HepG2 (cell line): ENCODE results near the gene SESN1. TPM values are rescaled to one million over a fixed set of nuclear protein-coding genes. Genes with fewer than 3 reads are reported as not detected.

Experiments
- ATAC-seq: fragments of 200-7000 bp; cut with Tn5 transposase; 3 replicates; pipeline ENCODE4 v1.9.1; 2020; ENCODE audit warnings: mild to moderate bottlenecking, moderate library complexity
- BruUV-seq: library from RNA; stranded (reverse); fragments of 400-500 nt; replicated peaks from 2 replicates; lab custom pipeline; 2021; lab: Mats Ljungman, UMichigan
- CTCF ChIA-PET: fragments of 300-600 bp; formaldehyde crosslinking; extraction: SDS; loops from one replicate; lab custom pipeline; 2021; ENCODE audit warnings: low total read pairs, inconsistent platforms, low intra/inter-chr PET ratio; lab: Yijun Ruan, JAX
- POLR2A ChIA-PET: fragments of 350-600 bp; sonication (Branson Sonifier 250); formaldehyde crosslinking; loops from one replicate; lab custom pipeline; 2020; ENCODE audit warnings: antibody characterized with exemption, inconsistent platforms; lab: Yijun Ruan, JAX
- DNase-seq: peaks from one replicate; pipeline ENCODE4 v3.0.0-alpha.2; 2015; ENCODE audit warnings: low spot score
- FAIRE-seq: peaks from 3 replicates; lab custom pipeline; 2011; peaks lifted over from hg19 to GRCh38; lab: Jason Lieb, UNC
- H2AFZ ChIP-seq: one replicate; pipeline ENCODE4 v1.6.1; 2011; ENCODE audit warnings: low read length, inconsistent platforms
- H3K27ac ChIP-seq: fragments of 300-600 bp; 3 replicates; pipeline ENCODE4 v1.8.0; 2011; ENCODE audit warnings: mixed run types, mild to moderate bottlenecking, mixed read lengths, low read length, inconsistent platforms; ENCODE audit not compliant: insufficient read depth; ENCODE audit errors: extremely low read length
- H3K27me3 ChIP-seq, 2 experiments: fragments of 200-600 bp in 1 of 2; 2 replicates in 1 of 2; 3 replicates in 1 of 2; pipeline versions ENCODE4 v1.6.0 to v1.8.0; 2011; ENCODE audit warnings: low read length in 2 of 2, mild to moderate bottlenecking in 2 of 2, moderate library complexity in 2 of 2, inconsistent platforms in 1 of 2; ENCODE audit not compliant: insufficient read depth in 2 of 2, control insufficient read depth in 1 of 2
- H3K36me3 ChIP-seq, 2 experiments: fragments of 200-600 bp in 1 of 2; replicated peaks in 1 of 2; 2 replicates in 1 of 2; 3 replicates in 1 of 2; pipeline versions ENCODE4 v1.5.1 to v1.8.0; 2011; ENCODE audit warnings: low read length in 2 of 2, inconsistent platforms in 1 of 2; ENCODE audit not compliant: insufficient read depth in 2 of 2, control insufficient read depth in 1 of 2
- H3K4me1 ChIP-seq: 2 replicates; pipeline ENCODE4 v1.5.1; 2012; ENCODE audit warnings: low read length, inconsistent platforms; ENCODE audit not compliant: insufficient read depth
- H3K4me2 ChIP-seq: 2 replicates; pipeline ENCODE4 v1.6.0; 2011; ENCODE audit warnings: low read depth, low read length, inconsistent platforms
- H3K4me3 ChIP-seq, 3 experiments: fragments of 200-600 bp in 1 of 3; sonication (generic), shearing (Covaris generic) in 1 of 3; replicated peaks in 1 of 3; 2 replicates each; pipeline ENCODE4 v1.5.1; 2011 to 2016; ENCODE audit warnings: low read length in 3 of 3, inconsistent platforms in 2 of 3, low read depth in 2 of 3, mild to moderate bottlenecking in 2 of 3, control low read depth in 1 of 3, mixed read lengths in 1 of 3; ENCODE audit not compliant: insufficient read depth in 1 of 3
- H3K79me2 ChIP-seq: one replicate; pipeline ENCODE4 v1.6.1; 2011; ENCODE audit warnings: low read length, inconsistent platforms; ENCODE audit not compliant: insufficient read depth
- H3K9ac ChIP-seq: 2 replicates; pipeline ENCODE4 v1.6.0; 2011; ENCODE audit warnings: mild to moderate bottlenecking, low read depth, low read length, inconsistent platforms; ENCODE audit not compliant: insufficient read depth
- H3K9me3 ChIP-seq: 2 replicates; pipeline ENCODE4 v1.5.1; 2012; ENCODE audit warnings: mild to moderate bottlenecking, low read length
- H4K20me1 ChIP-seq: 2 replicates; pipeline ENCODE4 v1.6.0; 2011; ENCODE audit warnings: inconsistent platforms, mild to moderate bottlenecking, low read length, moderate library complexity; ENCODE audit not compliant: insufficient read depth
- AGO2 ChIP-seq: fragments of 200-400 bp; formaldehyde crosslinking; optimal IDR thresholded peaks from 2 replicates; pipeline ENCODE3; 2017; ENCODE audit warnings: mild to moderate bottlenecking, low read depth, low read length, moderate library complexity
- ARNT2 ChIP-seq: sonication (generic); formaldehyde crosslinking; IDR thresholded peaks from 2 replicates; pipeline ENCODE4 v1.8.0; 2022; ENCODE audit warnings: mild to moderate bottlenecking, low read depth, missing genetic modification reagents, moderate library complexity
- ARNTL ChIP-seq: sonication (generic); formaldehyde crosslinking; IDR thresholded peaks from 2 replicates; pipeline ENCODE4 v1.4.0; 2020; ENCODE audit warnings: mild to moderate bottlenecking, missing genetic modification reagents
- ATF7 ChIP-seq, 2 experiments: fragments of 450-650 bp in 1 of 2; sonication (generic) in 1 of 2; formaldehyde crosslinking in 1 of 2; IDR thresholded peaks; 2 replicates each; pipeline versions ENCODE4 v1.4.0 to v1.6.1; 2016 to 2020; ENCODE audit warnings: antibody characterized with exemption in 1 of 2, mild to moderate bottlenecking in 1 of 2, missing genetic modification reagents in 1 of 2
- FOXO1 ChIP-seq: sonication (generic); formaldehyde crosslinking; IDR thresholded peaks from 2 replicates; pipeline ENCODE4 v1.4.0; 2020; ENCODE audit warnings: missing genetic modification reagents
- ISX ChIP-seq: sonication (generic); formaldehyde crosslinking; conservative IDR thresholded peaks from 2 replicates; pipeline ENCODE4 v1.5.0; 2020; ENCODE audit warnings: missing genetic modification reagents
- MAFF ChIP-seq: IDR thresholded peaks from 2 replicates; pipeline ENCODE4 v1.6.1; 2011; ENCODE audit warnings: low read depth, low read length, improper control_type of control experiment
- NCOA2 ChIP-seq: sonication (generic); formaldehyde crosslinking; IDR thresholded peaks from 2 replicates; pipeline ENCODE4 v1.8.0; 2022; ENCODE audit warnings: inconsistent platforms
- PHF21A ChIP-seq: sonication (generic); formaldehyde crosslinking; IDR thresholded peaks from 2 replicates; pipeline ENCODE4 v1.5.0; 2020; ENCODE audit warnings: mild to moderate bottlenecking, missing genetic modification reagents
- POLR2AphosphoS5 ChIP-seq: IDR thresholded peaks from 2 replicates; pipeline ENCODE4 v1.6.1; 2012; ENCODE audit warnings: low read depth, low read length
- RBFOX2 ChIP-seq: fragments of 200-400 bp; formaldehyde crosslinking; IDR thresholded peaks from 2 replicates; pipeline ENCODE4 v1.6.1; 2017; ENCODE audit warnings: low read depth, mild to moderate bottlenecking, low read length
- SOX6 ChIP-seq, 2 experiments: fragments of 450-650 bp in 1 of 2; sonication (generic) in 1 of 2; formaldehyde crosslinking in 1 of 2; IDR thresholded peaks; 2 replicates each; pipeline versions ENCODE4 v1.4.0 to v1.6.1; 2017 to 2020; ENCODE audit warnings: antibody characterized with exemption in 1 of 2, mild to moderate bottlenecking in 1 of 2, missing genetic modification reagents in 1 of 2
- TCF12 ChIP-seq, 2 experiments: fragments of 450-650 bp in 1 of 2; sonication (generic) in 1 of 2; formaldehyde crosslinking in 1 of 2; IDR thresholded peaks; 2 replicates each; pipeline versions ENCODE4 v1.6.1 to v1.8.0; 2017 to 2022; ENCODE audit warnings: antibody characterized with exemption in 1 of 2, mild to moderate bottlenecking in 1 of 2, missing genetic modification reagents in 1 of 2, moderate library complexity in 1 of 2
- TP53 ChIP-seq: sonication (generic); formaldehyde crosslinking; conservative IDR thresholded peaks from 2 replicates; pipeline ENCODE4 v1.4.0; 2020; ENCODE audit warnings: missing genetic modification reagents
- ZNF292 ChIP-seq: sonication (generic); formaldehyde crosslinking; IDR thresholded peaks from 2 replicates; pipeline ENCODE4 v1.8.1; 2022; ENCODE audit warnings: mild to moderate bottlenecking, low read depth, missing genetic modification reagents, borderline replicate concordance
- ZNF33B ChIP-seq: sonication (generic); formaldehyde crosslinking; IDR thresholded peaks from 2 replicates; pipeline ENCODE4 v1.5.1; 2020; ENCODE audit warnings: mild to moderate bottlenecking, missing genetic modification reagents
- ZNF510 ChIP-seq: sonication (generic); formaldehyde crosslinking; IDR thresholded peaks from 2 replicates; pipeline ENCODE4 v1.4.0; 2020; ENCODE audit warnings: low read depth, mild to moderate bottlenecking, missing genetic modification reagents
- ZNF749 ChIP-seq: sonication (generic); formaldehyde crosslinking; IDR thresholded peaks from 2 replicates; pipeline ENCODE4 v1.8.0; 2022; ENCODE audit warnings: mild to moderate bottlenecking, missing genetic modification reagents, moderate library complexity, borderline replicate concordance
- WGBS: methylation state at CpG from one replicate; pipeline ENCODE4 v1.1.6; 2017; ENCODE audit warnings: low lambda C conversion rate; 5-methylcytosine and 5-hydroxymethylcytosine counted together
- in situ Hi-C: cut with HindIII; loops from 2 replicates; pipeline ENCODE4 v1.10.0; 2017; ENCODE audit warnings: low pct_unique_long_range_greater_than_20kb; ENCODE audit not compliant: extremely low pct_ligation_motif_present
- intact Hi-C: fragments of 100-400 bp; cut with micrococcal nuclease; formaldehyde crosslinking; loops from one replicate; pipeline ENCODE4 v1.10.0; 2022; ENCODE audit not compliant: unreplicated experiment
- polyA plus RNA-seq, 8 experiments: library from polyadenylated mRNA; depleted of rRNA in 3 of 8; stranded (reverse) in 7 of 8; unstranded in 1 of 8; fragments of >200 nt; fragmentation: Illumina TruSeq in 4 of 8; extraction: Trizol in 4 of 8; gene quantifications; 2 replicates each; pipeline versions ENCODE4 v1.2.1 to v1.2.3, GENCODE V29; 2011 to 2016; ENCODE audit warnings: low read depth in 4 of 8, missing spikeins in 1 of 8, mixed read lengths in 1 of 8; ENCODE audit not compliant: insufficient read depth in 1 of 8
- total RNA-seq, 5 experiments: library from RNA; depleted of rRNA; stranded (reverse); fragments of >200 nt; fragmentation: Illumina TruSeq; extraction: Trizol; gene quantifications; 2 replicates each; pipeline ENCODE4 v1.2.3, GENCODE V29; 2016; ENCODE audit warnings: low read depth in 1 of 5
- TF ChIP-seq, protein P1 (sequence below): sonication (generic); formaldehyde crosslinking; IDR thresholded peaks from 2 replicates; pipeline ENCODE4 v1.4.0; 2020; ENCODE audit warnings: missing genetic modification reagents, borderline replicate concordance
- TF ChIP-seq, protein P2 (sequence below): sonication (generic); formaldehyde crosslinking; IDR thresholded peaks from 2 replicates; pipeline ENCODE4 v1.9.0; 2021; ENCODE audit warnings: missing genetic modification reagents, mild to moderate bottlenecking, borderline replicate concordance

SESN1 gene
- total and polyA plus RNA-seq, 2 of the 13 experiments (the other 11 are each of a cell fraction or from before 2014, with no cell fraction given), result 24.9 to 44.7 TPM

DNA sequence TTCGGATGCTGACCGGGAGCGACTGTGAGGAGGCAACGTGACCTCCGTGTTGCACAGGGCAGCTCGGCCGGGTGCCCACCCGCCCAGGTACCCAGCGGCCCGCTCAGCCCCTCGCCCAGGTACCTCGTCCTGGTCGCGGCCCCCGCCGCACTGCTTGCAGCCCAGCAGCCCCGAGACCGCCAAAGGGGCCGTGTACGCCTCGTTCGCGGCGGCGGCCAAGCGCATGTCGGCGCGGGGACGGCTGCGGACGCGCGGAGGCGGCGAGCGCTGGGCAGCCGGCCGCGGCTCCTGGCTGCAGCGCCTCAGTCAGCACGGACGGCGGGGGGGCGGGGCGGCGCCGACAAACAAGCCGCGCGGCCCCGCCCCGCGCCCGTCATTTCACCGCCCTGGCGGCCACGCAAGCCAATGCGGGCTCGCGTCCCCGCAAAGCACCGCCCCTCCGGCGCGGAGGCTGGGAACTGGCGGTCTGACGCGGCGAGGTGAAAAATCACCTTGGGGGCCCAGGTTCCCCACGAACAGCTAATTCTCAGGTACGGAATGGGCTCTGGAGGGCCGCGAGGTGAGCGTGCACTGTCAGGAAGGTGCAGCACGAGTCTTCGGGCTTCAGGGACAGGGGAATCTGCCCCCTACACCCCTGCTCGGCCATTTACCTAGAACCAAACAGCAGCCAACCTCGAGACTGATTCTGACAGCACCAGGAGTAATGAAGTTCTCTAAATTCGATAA lies 85.2 kb downstream of the SESN1 start:
- DNase-seq, result peak; percentile 72
- Histone ChIP-seq H3K79me2 (peaks cover 52% of the 10 kb centered on the region), H3K4me2 (peak overlapping the region; percentile 88), H4K20me1 (peaks cover 10% of the 10 kb centered on the region; the same call in 1 of the 2 replicates), H3K9ac (peak overlapping the region; percentile 87), H3K4me1 (peaks cover 42% of the 10 kb centered on the region), H2AFZ (peak overlapping the region; percentile 57), H3K36me3 (no peaks in the 10 kb centered on the region), H3K27me3 (no peaks in the 10 kb centered on the region; a peak in 2 of 5 replicates), H3K4me3 (peak overlapping the region; percentile 74 to 98 (median 97)), H3K9me3 (no peaks in the 10 kb centered on the region), H3K27ac (peak overlapping the region; percentile 79)
- no peak for FAIRE-seq
- POLR2A ChIA-PET, result interaction anchor here (1.3 to 2.7 kb wide), 4 partner anchors 22 to 375 kb away, joined by 4 to 18 read pairs (median 5); partner anchors contain the start of genes CEP57L1 and SESN1
- WGBS, result 0% methylated on average over 9 of the region's 80 CpGs
- in situ Hi-C loops, result no loop called here
- peak; percentile 98 for ATAC-seq
- BruUV-seq, result no TSS peak
- CTCF ChIA-PET, result no interaction called here
- intact Hi-C loops, result loop anchor here (2.0 to 5.0 kb wide), 2 partner anchors 41 to 63 kb away; no protein-coding TSS in a partner anchor
- peak; percentile 73; the same call in 1 of the 2 replicates for TF ChIP-seq ZNF749 (CRISPR knock-in tag)
- 0 out of 2 replicates have a peak, but pooled peaks have one; percentile 24 for TF ChIP-seq ISX
- TF ChIP-seq PHF21A (CRISPR knock-in tag), result peak; percentile 40; the same call in 1 of the 2 replicates
- 0 out of 2 replicates have a peak, but pooled peaks have one; percentile 42 for TF ChIP-seq ZNF510 (CRISPR knock-in tag)
- TF ChIP-seq ZNF33B (CRISPR knock-in tag), result no peak
- TF ChIP-seq ARNTL, result peak; percentile 65; the same call in 1 of the 2 replicates
- TF ChIP-seq, protein P1, sequence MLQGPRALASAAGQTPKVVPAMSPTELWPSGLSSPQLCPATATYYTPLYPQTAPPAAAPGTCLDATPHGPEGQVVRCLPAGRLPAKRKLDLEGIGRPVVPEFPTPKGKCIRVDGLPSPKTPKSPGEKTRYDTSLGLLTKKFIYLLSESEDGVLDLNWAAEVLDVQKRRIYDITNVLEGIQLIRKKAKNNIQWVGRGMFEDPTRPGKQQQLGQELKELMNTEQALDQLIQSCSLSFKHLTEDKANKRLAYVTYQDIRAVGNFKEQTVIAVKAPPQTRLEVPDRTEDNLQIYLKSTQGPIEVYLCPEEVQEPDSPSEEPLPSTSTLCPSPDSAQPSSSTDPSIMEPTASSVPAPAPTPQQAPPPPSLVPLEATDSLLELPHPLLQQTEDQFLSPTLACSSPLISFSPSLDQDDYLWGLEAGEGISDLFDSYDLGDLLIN (CRISPR knock-in tag), result peak; percentile 20; the same call in 1 of the 2 replicates
- TF ChIP-seq, protein P2, sequence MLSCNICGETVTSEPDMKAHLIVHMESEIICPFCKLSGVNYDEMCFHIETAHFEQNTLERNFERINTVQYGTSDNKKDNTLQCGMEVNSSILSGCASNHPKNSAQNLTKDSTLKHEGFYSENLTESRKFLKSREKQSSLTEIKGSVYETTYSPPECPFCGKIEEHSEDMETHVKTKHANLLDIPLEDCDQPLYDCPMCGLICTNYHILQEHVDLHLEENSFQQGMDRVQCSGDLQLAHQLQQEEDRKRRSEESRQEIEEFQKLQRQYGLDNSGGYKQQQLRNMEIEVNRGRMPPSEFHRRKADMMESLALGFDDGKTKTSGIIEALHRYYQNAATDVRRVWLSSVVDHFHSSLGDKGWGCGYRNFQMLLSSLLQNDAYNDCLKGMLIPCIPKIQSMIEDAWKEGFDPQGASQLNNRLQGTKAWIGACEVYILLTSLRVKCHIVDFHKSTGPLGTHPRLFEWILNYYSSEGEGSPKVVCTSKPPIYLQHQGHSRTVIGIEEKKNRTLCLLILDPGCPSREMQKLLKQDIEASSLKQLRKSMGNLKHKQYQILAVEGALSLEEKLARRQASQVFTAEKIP (CRISPR knock-in tag), result no peak
- TF ChIP-seq SOX6 (IDR thresholded peaks at IDR 0.05), result no peak
- 0 out of 2 replicates have a peak, but pooled peaks have one; percentile 6 for TF ChIP-seq SOX6 (CRISPR knock-in tag; IDR thresholded peaks at IDR 0.05)
- peak; percentile 2; the same call in 1 of the 2 replicates for TF ChIP-seq FOXO1
- TF ChIP-seq ATF7 (IDR thresholded peaks at IDR 0.05), result no peak
- TF ChIP-seq ATF7 (CRISPR knock-in tag; IDR thresholded peaks at IDR 0.05), result peak; percentile 27; the same call in 1 of the 2 replicates
- TF ChIP-seq ARNT2 (CRISPR knock-in tag), result peak; percentile 89
- TF ChIP-seq ZNF292 (CRISPR knock-in tag), result 0 out of 2 replicates have a peak, but pooled peaks have one; percentile 5
- peak; percentile 91 for TF ChIP-seq RBFOX2
- TF ChIP-seq MAFF, result no peak
- peak; percentile 76 for TF ChIP-seq AGO2
- no peak for TF ChIP-seq TCF12 (IDR thresholded peaks at IDR 0.05)
- 0 out of 2 replicates have a peak, but pooled peaks have one; percentile 47 for TF ChIP-seq TCF12 (CRISPR knock-in tag; IDR thresholded peaks at IDR 0.05)
- no peak for TF ChIP-seq TP53 (CRISPR knock-in tag)
- no peak for TF ChIP-seq NCOA2 (CRISPR knock-in tag)
- peak; percentile 82 for TF ChIP-seq POLR2AphosphoS5
